Activated naive CD8-positive, alpha-beta T cell treated with anti-CD3 and anti-CD28 coated beads, Interleukin-2, amount 10 ng/mL, durations not matched to agents 7 days and 5 days (primary cell): Measurements from ENCODE around the gene AKT2. TPM values are rescaled to one million over a fixed set of nuclear protein-coding genes. Genes with fewer than 3 reads are reported as not detected.
A peak's percentile ranks its signal among the peaks of the same experiment; 100 is the strongest.

Experiments used
- ATAC-seq: fragments of 150-1000 bp; cut with Tn5 transposase; one replicate; pipeline ENCODE4 v1.10.0; 2021; ENCODE audit warnings: low read depth, moderate library complexity
- POLR2A ChIA-PET: fragments of 350-600 bp; sonication (Branson Sonifier 250); formaldehyde crosslinking; loops from one replicate; lab custom pipeline; 2021; ENCODE audit warnings: antibody characterized with exemption; lab: Charles Lee
- DNase-seq: peaks from one replicate; pipeline ENCODE4 v3.0.0; 2021
- H3K27ac Mint-ChIP-seq: one replicate; pipeline ENCODE4 v1.8.0; 2022; ENCODE audit warnings: mild to moderate bottlenecking, mixed read lengths
- H3K27me3 Mint-ChIP-seq: one replicate; pipeline ENCODE4 v1.8.0; 2022; ENCODE audit warnings: mild to moderate bottlenecking, moderate library complexity, mixed read lengths
- H3K36me3 Mint-ChIP-seq: one replicate; pipeline ENCODE4 v1.8.0; 2021; ENCODE audit warnings: mild to moderate bottlenecking, mixed read lengths
- H3K4me1 Mint-ChIP-seq: one replicate; pipeline ENCODE4 v1.8.0; 2021; ENCODE audit warnings: mixed read lengths
- H3K4me3 Mint-ChIP-seq: one replicate; pipeline ENCODE4 v1.8.0; 2022; ENCODE audit warnings: mild to moderate bottlenecking, moderate library complexity, mixed read lengths
- H3K9me3 Mint-ChIP-seq: one replicate; pipeline ENCODE4 v1.8.0; 2021; ENCODE audit warnings: mixed read lengths
- total RNA-seq, 2 experiments: library from RNA; stranded (reverse); gene quantifications; one replicate each; pipeline ENCODE4 v1.2.3, GENCODE V29; 2021

Gene AKT2
- total RNA-seq, 2 experiments from 2014 or later = 164 to 170 TPM

- ATAC-seq (no peak), DNase-seq (no peak)
- Mint-ChIP-seq H3K27me3 (no peaks in the 10 kb centered on the region), H3K27ac (no peak overlapping the region), H3K9me3 (no peaks in the 10 kb centered on the region), H3K4me1 (peaks cover 8% of the 10 kb centered on the region), H3K4me3 (no peak overlapping the region), H3K36me3 (peaks cover 14% of the 10 kb centered on the region)
- POLR2A ChIA-PET = interaction anchor here (0.5 to 0.7 kb wide), 2 partner anchors 9 to 108 kb away, joined by 3 to 4 read pairs; no protein-coding TSS in a partner anchor
Observed at GRCh38 chr19:40315812-40316470, 30.8 kb upstream of the AKT2 start.

DNA sequence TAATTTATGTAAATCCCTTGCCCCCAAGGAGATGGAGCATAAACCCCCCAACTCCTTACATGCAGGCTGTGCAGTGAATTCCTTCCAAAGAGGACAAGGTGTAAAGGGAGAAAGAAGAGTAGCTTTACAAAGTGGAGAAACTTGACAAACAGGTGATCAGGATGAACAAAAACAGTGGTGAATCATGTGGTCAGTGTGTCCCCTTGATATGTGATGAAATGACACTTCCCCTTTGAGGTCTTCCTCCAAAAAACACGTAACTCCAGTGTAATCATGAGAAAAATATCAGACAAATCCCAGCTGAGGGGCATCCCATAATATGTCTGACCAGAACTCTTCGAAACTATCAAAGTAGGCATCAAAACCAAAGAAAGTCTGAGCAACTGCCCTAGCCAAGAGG lies 29.5 kb upstream of the AKT2 start:
- Mint-ChIP-seq H3K36me3 (peaks cover 7% of the 10 kb centered on the region), H3K27ac (no peak overlapping the region), H3K9me3 (no peaks in the 10 kb centered on the region), H3K4me1 (peaks cover 5% of the 10 kb centered on the region), H3K4me3 (no peak overlapping the region), H3K27me3 (no peaks in the 10 kb centered on the region)
- ATAC-seq (no peak), DNase-seq (no peak)
- POLR2A ChIA-PET = no interaction called here

- POLR2A ChIA-PET = no interaction called here
- ATAC-seq (no peak), DNase-seq (no peak)
- Mint-ChIP-seq H3K4me1 (peaks cover 5% of the 10 kb centered on the region), H3K27me3 (no peaks in the 10 kb centered on the region), H3K36me3 (peaks cover 6% of the 10 kb centered on the region), H3K27ac (no peak overlapping the region), H3K4me3 (no peak overlapping the region), H3K9me3 (no peaks in the 10 kb centered on the region)
Observed at GRCh38 chr19:40313229-40313983, 28.3 kb upstream of the AKT2 start.

DNA sequence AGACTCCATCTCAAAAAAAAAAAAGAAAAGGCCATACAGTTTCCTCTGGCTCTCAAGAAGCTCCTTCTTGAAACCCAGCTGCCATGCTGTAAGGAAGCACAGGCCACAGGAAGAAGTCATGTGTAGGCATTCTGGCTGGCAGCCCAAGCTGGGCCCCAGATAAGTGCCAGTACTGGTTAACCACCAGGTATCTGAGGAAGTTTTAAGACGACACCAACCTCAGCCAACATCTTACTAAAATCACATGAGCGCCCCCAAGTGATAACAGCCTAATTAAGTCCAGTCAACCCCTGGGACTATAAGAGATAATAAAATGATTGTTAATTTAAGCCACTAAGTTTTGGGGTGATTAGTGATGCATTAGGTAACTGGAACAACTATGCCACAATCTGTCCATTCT lies 27.4 kb upstream of the AKT2 start:
- peaks cover 6% of the 10 kb centered on the region for H3K36me3 Mint-ChIP-seq
- no peak overlapping the region for H3K27ac Mint-ChIP-seq

DNA sequence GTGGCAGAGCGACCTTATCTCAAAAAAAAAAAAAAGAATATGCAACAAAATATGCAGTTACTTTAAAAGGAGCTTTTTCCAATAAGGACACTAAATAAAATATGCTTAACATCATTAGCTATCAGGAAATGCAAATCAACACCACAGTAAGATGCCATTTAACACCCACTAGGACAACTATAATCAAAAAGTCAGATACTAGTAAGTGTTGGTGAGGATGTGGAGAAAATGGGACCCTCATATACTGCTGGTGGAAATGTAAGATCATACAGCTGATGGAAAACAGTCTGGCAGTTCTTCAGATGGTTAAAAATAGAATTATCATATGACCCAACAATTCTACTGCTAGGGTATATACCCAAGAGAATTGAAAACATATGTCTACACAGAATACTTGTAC lies 24.5 kb upstream of the AKT2 start:
- H3K36me3 Mint-ChIP-seq = peaks cover 4% of the 10 kb centered on the region
- POLR2A ChIA-PET = no interaction called here
- ATAC-seq (no peak), DNase-seq (no peak)
- no peaks in the 10 kb centered on the region for H3K9me3 Mint-ChIP-seq
- H3K4me3 Mint-ChIP-seq = no peak overlapping the region
- H3K27me3 Mint-ChIP-seq = no peaks in the 10 kb centered on the region
- H3K4me1 Mint-ChIP-seq = peaks cover 4% of the 10 kb centered on the region
- no peak overlapping the region for H3K27ac Mint-ChIP-seq

More for the DNA sequence above, 27.4 kb upstream of the AKT2 start:
- DNase-seq = no peak
- no peaks in the 10 kb centered on the region for H3K27me3 Mint-ChIP-seq
- no peaks in the 10 kb centered on the region for H3K9me3 Mint-ChIP-seq
- no peak for ATAC-seq
- peaks cover 5% of the 10 kb centered on the region for H3K4me1 Mint-ChIP-seq
- H3K4me3 Mint-ChIP-seq = no peak overlapping the region
- POLR2A ChIA-PET = no interaction called here

DNA sequence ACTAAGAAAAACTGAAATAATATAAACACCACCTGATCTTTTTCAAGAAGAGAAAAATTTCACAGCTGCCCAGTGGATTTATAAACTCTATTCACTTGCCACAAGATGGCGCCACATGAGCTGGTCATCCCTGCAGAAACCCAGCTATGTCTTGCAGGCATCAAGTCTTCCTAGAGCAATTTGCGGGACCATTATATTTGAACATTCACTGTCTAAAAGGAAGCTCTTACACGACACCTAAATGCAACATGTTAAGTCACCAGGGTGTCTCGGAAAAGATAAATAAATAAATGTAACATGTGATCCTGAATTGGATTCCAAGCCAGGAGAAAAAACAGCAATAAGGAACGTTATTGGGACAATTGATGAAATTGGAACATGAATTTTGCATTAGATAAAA lies 20.3 kb upstream of the AKT2 start:
- H3K36me3 Mint-ChIP-seq = no peaks in the 10 kb centered on the region
- no peak overlapping the region for H3K4me3 Mint-ChIP-seq
- peak; percentile 76 for ATAC-seq
- POLR2A ChIA-PET = interaction anchor here (0.6 to 1.2 kb wide), 3 partner anchors 115 to 330 kb away, joined by 3 to 7 read pairs (median 4); no protein-coding TSS in a partner anchor
- H3K27me3 Mint-ChIP-seq = no peaks in the 10 kb centered on the region
- H3K9me3 Mint-ChIP-seq = no peaks in the 10 kb centered on the region
- peaks cover 1% of the 10 kb centered on the region for H3K4me1 Mint-ChIP-seq
- peak; percentile 66 for DNase-seq
- no peak overlapping the region for H3K27ac Mint-ChIP-seq

- peaks cover 1% of the 10 kb centered on the region for H3K4me1 Mint-ChIP-seq
- no peak overlapping the region for H3K4me3 Mint-ChIP-seq
- POLR2A ChIA-PET = no interaction called here
Observed at GRCh38 chr19:40304306-40304705, 19.2 kb upstream of the AKT2 start.

DNA sequence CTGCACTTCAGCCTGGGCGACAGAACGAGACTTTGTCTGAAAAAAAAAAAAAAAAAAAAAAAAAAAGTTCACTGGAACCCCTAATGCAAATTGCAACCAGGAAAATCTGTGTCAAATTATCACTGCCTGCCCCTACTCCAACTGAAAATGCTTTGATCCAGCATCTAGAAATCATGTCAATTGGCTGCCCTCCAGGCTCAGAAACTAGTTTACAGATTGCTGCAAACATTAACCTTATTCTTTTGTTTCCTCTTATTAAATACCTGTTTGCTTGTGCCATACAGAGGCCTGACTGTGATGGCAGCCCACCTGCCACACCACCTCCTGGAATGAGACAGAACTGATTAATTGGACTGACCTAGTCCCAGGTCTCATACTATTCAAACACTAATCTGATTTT lies 18.6 kb upstream of the AKT2 start:
- DNase-seq = no peak
- no peaks in the 10 kb centered on the region for H3K9me3 Mint-ChIP-seq
- no peaks in the 10 kb centered on the region for H3K36me3 Mint-ChIP-seq

More at GRCh38 chr19:40304306-40304705, 19.2 kb upstream of the AKT2 start:
- no peaks in the 10 kb centered on the region for H3K36me3 Mint-ChIP-seq
- H3K27ac Mint-ChIP-seq = no peak overlapping the region
- no peaks in the 10 kb centered on the region for H3K27me3 Mint-ChIP-seq
- DNase-seq (no peak), ATAC-seq (no peak)
- no peaks in the 10 kb centered on the region for H3K9me3 Mint-ChIP-seq

DNA sequence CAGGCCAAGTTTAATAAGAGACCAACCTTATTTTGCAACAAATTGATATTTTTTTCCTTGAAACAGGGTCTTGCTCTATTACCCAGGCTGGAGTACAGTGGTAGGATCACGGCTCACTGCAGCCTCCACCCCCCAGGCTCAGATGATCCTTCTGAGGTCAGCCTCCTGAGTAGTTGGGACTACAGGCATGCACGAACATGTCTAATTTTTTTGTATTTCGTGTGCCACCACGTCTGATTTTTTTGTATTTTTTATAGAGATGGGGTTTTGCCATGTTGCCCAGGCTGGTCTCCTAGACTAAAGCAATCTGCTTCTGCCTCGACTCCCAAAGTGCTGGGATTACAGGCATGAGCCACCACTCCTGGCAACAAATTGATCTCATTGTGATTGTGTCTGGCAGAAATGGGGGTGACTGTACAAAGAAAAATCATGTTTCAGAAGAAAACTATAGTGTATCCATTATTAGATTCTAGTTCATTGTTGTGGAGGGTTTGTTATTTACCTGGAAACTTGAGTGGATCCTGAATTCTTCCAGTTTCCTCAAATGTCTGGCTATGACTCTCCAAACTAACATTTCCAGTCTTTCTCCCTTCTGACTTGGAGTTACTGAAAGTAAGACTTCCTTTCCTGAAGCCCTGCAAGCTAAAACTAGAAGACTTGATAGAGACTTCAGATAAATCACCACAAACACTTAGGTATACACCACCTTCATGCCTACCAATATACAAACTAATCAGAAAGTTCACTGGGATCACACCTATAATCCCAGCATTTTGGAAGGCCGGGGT lies 17.3 kb upstream of the AKT2 start:
- Mint-ChIP-seq H3K36me3 (no peaks in the 10 kb centered on the region), H3K9me3 (no peaks in the 10 kb centered on the region), H3K4me1 (peaks cover 1% of the 10 kb centered on the region), H3K27ac (no peak overlapping the region), H3K4me3 (no peak overlapping the region), H3K27me3 (no peaks in the 10 kb centered on the region)
- no peak for DNase-seq
- ATAC-seq = no peak
- POLR2A ChIA-PET = no interaction called here

More for the DNA sequence above, 18.6 kb upstream of the AKT2 start:
- POLR2A ChIA-PET = no interaction called here
- H3K4me1 Mint-ChIP-seq = peaks cover 1% of the 10 kb centered on the region
- H3K4me3 Mint-ChIP-seq = no peak overlapping the region
- H3K27me3 Mint-ChIP-seq = no peaks in the 10 kb centered on the region
- ATAC-seq = no peak
- no peak overlapping the region for H3K27ac Mint-ChIP-seq

- no peak overlapping the region for H3K4me3 Mint-ChIP-seq
- H3K27ac Mint-ChIP-seq = no peak overlapping the region
- no peaks in the 10 kb centered on the region for H3K36me3 Mint-ChIP-seq
- ATAC-seq (no peak), DNase-seq (no peak)
- H3K27me3 Mint-ChIP-seq = no peaks in the 10 kb centered on the region
- no peaks in the 10 kb centered on the region for H3K9me3 Mint-ChIP-seq
- POLR2A ChIA-PET = no interaction called here
- peaks cover 1% of the 10 kb centered on the region for H3K4me1 Mint-ChIP-seq
Observed at GRCh38 chr19:40300668-40301067, 15.5 kb upstream of the AKT2 start.

- no peaks in the 10 kb centered on the region for H3K27me3 Mint-ChIP-seq
- H3K4me1 Mint-ChIP-seq = no peaks in the 10 kb centered on the region
- DNase-seq (no peak), ATAC-seq (no peak)
- no peak overlapping the region for H3K27ac Mint-ChIP-seq
- POLR2A ChIA-PET = interaction anchor here (0.7 kb wide), 2 partner anchors 155 to 1694 kb away, joined by 3 read pairs; no protein-coding TSS in a partner anchor
- H3K4me3 Mint-ChIP-seq = no peak overlapping the region
- H3K36me3 Mint-ChIP-seq = no peaks in the 10 kb centered on the region
- H3K9me3 Mint-ChIP-seq = no peaks in the 10 kb centered on the region
Observed at GRCh38 chr19:40298026-40298425, 12.9 kb upstream of the AKT2 start.

DNA sequence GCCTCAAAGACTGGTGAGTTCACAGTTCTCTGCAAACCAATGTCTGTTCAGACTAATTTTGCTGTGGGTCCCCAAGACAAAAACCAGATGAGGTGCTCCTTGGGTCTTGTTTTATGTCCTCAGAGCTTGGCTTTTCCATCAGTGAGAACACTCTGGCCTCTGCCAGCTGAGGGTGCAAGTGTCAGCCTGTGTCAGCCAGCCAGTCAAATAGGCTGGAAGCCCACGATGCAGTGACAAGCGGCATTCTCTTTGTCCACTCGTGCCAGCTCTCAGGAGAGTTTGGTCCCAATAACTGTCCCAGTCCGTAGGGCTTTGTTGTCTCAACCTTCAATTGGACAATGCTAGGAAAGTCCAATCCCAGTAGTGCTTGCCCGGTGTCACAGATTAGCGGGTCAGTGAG lies 9.4 kb upstream of the AKT2 start:
- DNase-seq = no peak
- H3K27ac Mint-ChIP-seq = no peak overlapping the region
- POLR2A ChIA-PET = no interaction called here

DNA sequence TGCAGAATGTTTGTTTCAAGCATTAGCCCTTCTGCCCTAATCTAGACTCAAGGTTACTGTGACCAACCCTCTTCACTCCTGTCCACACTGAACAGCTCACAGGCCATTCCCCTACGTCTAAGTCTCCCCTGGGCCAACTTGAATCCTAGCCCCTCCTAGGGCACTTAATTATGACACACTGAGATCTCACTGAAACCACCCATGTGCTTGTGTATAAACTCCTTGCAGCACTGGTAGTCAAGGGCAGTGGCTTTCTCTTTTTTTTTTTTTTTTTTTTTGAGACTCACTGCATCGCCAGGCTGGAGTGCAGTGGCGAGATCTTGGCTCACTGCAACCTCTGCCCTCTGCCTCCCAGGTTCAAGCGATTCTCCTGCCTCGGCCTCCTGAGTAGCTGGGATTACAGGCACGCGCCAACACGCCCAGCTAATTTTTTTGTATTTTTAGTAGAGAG lies 1.9 kb upstream of the AKT2 start:
- DNase-seq (no peak), ATAC-seq (no peak)
- Mint-ChIP-seq H3K36me3 (no peaks in the 10 kb centered on the region), H3K9me3 (no peaks in the 10 kb centered on the region), H3K4me1 (peaks cover 24% of the 10 kb centered on the region), H3K27me3 (no peaks in the 10 kb centered on the region), H3K4me3 (peak overlapping the region; percentile 71), H3K27ac (peak overlapping the region; percentile 99)
- POLR2A ChIA-PET = no interaction called here

More for the DNA sequence above, 9.4 kb upstream of the AKT2 start:
- Mint-ChIP-seq H3K27me3 (no peaks in the 10 kb centered on the region), H3K9me3 (no peaks in the 10 kb centered on the region), H3K4me1 (no peaks in the 10 kb centered on the region), H3K36me3 (no peaks in the 10 kb centered on the region), H3K4me3 (no peak overlapping the region)
- no peak for ATAC-seq
